GM19438 (cell line): Measurements from ENCODE around the gene ETF1.

Experiments
- ATAC-seq: cut with Tn5 transposase; IDR thresholded peaks from one replicate; pipeline ENCODE4 v1.9.1; 2021; ENCODE audit warnings: low read depth; ENCODE audit not compliant: unreplicated experiment

Gene ETF1

GRCh38 chr5:138465261-138466124 is 77.5 kb downstream of the ETF1 start, which contains the start of gene EGR1:
Gene EGR1, plus strand, starts transcription at chr5:138465479. Its CDS starts 283 bp downstream, at chr5:138465762.
- peak; percentile 62 for ATAC-seq

DNA sequence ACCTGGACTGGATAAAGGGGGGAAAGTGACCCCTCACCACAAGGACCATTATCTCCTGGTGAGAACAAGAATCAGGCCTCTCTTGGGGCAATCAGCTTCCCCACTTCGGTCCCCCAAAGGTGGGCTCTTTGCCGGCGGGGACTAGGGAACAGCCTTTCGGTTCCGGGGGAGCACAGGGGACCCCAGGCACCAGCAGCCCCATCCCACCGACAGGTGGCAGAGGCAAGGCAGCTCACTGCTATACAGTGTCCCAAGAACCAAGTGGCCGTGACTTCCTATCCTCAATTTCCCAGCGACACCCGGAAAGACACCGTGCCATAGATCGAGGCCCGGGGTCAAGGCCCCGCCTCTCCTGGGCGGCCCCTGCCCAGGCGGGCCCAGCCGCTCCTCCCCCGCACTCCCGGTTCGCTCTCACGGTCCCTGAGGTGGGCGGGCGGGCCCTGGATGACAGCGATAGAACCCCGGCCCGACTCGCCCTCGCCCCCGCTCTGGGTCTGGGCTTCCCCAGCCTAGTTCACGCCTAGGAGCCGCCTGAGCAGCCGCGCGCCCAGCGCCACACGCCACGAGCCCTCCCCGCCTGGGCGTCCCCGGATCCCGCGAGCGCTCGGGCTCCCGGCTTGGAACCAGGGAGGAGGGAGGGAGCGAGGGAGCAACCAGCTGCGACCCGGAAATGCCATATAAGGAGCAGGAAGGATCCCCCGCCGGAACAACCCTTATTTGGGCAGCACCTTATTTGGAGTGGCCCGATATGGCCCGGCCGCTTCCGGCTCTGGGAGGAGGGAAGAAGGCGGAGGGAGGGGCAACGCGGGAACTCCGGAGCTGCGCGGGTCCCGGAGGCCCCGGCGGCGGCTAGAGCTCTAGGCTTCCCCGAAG is 78.4 kb downstream of the ETF1 start:
- peak; percentile 76 for ATAC-seq

GRCh38 chr5:138464008-138464387 is 79.0 kb downstream of the ETF1 start:
- ATAC-seq = peak; percentile 44

DNA sequence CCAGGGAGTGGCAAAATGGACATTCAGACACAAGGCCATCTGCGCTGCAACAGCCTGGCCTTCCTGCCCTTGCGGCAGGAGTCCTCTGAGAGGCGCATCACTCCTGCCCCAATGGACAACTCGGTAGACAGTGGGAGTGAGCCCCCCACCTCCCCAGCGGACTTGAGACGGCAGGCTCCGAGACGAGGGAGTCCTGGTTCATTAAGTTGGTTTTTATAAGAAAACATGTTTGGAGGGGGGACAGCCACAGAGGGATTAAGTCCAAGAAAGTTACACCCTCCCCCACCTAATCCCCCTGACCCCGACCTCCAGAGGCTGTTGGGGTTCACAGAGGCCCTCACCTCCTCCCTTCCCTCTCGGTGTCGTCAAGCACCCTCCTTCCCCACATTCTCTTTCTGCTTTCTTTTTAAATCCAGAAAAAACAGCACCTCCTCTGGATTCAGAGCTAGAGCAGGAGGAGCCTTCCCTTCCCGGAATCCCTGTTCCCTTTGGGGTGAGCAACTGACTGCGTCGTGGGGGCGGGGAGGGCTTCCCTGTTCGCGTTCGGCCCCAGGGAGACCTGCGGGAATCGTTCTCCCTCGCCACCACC is 79.5 kb downstream of the ETF1 start:
- ATAC-seq = no peak

DNA sequence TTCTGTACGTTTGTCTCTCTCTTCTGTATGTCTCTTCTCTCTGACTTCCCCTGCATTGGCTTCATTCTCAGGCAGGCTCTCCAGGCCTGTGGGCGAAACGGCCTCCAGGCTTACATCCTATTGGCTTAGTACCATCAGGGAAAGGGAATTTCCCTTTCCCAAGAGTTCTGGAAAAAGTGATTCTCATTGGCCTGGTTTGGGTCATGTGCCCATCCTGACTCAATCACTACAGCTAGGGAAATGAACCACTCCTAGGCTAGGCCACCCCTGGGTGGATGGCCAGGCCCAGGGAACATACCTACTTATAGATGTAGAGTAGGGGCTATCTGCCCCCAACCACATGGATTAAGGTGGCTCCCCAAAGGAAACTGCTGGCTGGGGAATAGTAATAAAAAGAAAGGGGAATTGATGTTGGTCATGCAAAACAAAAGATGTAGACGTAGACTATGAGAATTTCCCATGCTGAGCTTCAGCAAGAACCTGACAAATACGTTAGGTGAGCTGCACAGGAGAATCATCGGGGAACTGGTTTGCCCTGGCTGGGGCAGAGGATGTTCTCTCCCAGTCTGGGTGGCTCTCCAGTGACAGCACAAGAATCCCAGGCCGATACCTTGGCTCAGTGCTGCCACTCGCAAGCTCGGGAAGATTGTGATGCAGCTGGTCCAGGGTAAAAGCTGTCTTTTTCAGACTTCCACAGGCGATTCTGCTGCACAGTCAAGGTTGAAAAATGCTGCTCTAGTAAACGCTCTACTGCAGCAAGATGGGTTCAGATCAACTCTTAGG is 81.5 kb downstream of the ETF1 start:
- no peak for ATAC-seq

DNA sequence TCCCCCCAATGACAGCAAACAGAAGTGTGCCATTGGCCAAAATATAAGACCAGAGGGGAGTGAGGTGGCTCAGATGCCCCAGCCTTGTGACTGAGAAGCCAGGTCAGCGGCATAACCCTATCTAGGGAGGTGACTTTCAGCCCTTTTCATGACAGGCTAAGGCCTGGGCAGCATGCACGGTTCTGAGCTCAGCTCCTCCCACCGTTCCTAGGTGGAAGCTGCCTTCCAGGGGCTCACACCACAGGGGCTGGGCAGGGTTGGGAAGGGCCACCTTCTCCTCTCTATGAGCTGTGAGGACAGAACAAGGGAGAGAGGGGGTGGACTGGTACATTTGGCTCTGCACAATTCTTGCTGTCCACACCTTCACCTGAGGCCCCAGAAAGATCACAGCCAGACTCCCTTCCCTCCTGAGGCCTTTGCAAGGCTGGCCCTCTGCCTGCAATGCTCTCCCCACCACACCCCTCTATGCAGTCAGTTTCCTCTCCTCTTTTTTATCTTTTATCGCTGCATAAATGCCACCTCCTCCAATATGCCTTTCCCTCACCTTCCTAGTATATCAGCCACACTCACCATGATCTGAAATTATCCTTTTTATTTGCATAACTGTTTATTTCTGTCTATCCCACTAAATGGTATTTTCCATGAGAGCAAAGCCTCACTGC is 82.9 kb downstream of the ETF1 start:
- no peak for ATAC-seq

GRCh38 chr5:138459311-138459933 is 83.6 kb downstream of the ETF1 start:
- no peak for ATAC-seq

- no peak for ATAC-seq
Observed at GRCh38 chr5:138458856-138459255, 84.2 kb downstream of the ETF1 start.

- ATAC-seq = no peak
Observed at GRCh38 chr5:138458384-138458783, 84.7 kb downstream of the ETF1 start.

DNA sequence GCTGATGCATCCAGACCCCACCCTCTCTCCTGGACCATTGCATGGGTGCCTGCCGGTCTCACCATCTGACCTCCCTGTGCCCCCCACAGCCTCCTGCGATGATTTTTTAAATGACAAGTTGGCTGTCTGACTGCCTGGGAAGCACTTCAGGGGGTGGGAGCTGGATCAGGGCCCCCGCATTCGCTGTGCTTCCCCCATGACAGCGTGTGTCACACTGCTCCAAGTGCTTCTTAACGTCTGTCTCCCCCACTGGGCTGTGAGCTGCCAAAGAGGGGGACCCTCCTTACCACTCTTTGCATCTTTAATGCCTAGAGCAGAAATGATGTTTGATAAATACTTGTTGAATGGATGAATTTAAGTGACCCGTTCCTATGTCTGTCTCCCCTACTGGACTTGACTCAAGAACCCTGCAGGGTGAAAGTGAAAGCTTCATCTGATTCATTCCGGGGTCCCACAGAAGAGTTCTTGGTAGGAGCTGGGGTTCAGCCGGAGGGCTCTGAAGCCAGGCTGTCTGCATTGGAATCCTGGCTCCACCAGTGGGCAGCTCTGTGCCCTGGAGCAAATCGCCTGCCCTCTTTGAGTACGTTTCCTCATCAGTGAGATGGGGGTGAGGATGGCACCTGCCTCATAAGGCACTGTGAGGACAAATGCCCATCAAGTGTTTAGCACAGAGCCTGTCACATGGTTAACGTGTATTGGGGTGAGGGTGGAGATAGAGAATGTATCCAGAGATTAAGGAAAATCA is 85.3 kb downstream of the ETF1 start:
- ATAC-seq = no peak
